NCI-H146 treated with DMSO at 0.1 percent for 48 hours (cell line): Measurements from ENCODE around the gene SENP3.

ENCODE experiments used
- DNase-seq: peaks from one replicate; lab custom pipeline; 2025; ENCODE audit not compliant: unreplicated experiment; lab: John Stamatoyannopoulos, UW

The SENP3 gene

DNA sequence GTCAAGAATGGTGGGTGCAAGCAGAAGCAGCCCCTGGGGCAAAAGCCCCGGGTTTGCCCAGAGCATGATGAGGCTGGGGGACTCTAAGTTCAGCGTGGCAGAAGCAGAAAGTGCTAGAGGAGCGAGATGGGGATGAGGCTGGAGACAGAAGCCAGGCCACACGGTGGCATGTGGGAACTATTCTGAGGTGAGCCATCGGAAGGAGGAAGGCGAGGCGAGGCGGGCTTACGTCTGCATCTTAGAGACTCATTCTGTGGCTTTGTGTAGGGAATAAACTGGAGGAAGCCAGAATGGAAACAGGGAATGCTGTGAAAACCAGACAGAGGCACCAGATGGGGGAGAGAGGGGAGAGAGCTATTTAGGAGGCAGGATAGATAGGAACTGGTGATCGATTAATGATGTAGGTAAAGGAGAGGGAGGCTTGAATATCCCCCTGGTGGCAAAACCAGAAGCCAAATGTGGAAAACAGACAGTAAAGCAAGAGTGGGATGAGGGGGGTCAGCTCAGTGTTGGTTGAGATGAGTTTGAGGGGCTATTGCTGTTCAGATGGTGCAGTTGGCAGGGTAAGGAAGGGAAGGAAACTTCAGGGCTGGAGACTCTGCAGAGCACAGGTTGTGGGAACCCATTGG lies 6.3 kb upstream of the SENP3 start:
- no peak for DNase-seq

- no peak for DNase-seq
These were observed 5.1 kb upstream of the SENP3 start for GRCh38 chr17:7556627-7557026.

DNA sequence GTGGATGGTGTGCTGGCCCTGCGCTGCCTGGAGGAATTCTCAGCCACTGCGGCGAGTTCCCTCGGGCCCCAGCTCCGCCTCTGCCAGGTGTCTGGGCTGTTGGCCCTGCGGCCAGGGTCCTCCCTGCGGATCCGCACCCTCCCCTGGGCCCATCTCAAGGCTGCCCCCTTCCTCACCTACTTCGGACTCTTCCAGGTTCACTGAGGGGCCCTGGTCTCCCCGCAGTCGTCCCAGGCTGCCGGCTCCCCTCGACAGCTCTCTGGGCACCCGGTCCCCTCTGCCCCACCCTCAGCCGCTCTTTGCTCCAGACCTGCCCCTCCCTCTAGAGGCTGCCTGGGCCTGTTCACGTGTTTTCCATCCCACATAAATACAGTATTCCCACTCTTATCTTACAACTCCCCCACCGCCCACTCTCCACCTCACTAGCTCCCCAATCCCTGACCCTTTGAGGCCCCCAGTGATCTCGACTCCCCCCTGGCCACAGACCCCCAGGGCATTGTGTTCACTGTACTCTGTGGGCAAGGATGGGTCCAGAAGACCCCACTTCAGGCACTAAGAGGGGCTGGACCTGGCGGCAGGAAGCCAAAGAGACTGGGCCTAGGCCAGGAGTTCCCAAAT lies 4.5 kb upstream of the SENP3 start:
- no peak for DNase-seq

- peak; percentile 32 for DNase-seq
These were observed 3.8 kb upstream of the SENP3 start for GRCh38 chr17:7557775-7558543.

DNA sequence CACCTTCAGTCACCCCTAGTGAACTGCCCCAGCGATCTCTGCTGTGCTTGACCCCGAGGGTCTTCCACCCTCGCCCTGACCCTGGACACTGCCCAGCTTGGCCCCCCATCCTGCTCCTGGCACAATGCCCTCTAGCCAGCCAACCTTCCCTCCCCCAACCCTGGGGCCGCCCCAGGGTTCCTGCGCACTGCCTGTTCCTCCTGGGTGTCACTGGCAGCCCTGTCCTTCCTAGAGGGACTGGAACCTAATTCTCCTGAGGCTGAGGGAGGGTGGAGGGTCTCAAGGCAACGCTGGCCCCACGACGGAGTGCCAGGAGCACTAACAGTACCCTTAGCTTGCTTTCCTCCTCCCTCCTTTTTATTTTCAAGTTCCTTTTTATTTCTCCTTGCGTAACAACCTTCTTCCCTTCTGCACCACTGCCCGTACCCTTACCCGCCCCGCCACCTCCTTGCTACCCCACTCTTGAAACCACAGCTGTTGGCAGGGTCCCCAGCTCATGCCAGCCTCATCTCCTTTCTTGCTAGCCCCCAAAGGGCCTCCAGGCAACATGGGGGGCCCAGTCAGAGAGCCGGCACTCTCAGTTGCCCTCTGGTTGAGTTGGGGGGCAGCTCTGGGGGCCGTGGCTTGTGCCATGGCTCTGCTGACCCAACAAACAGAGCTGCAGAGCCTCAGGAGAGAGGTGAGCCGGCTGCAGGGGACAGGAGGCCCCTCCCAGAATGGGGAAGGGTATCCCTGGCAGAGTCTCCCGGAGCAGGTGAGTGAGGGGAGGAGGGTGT lies 3.0 kb upstream of the SENP3 start, which contains the start of gene TNFSF13:
TNFSF13 (plus strand) TSS at position 207 of the 776 bp plus-strand sequence; CDS start at position 497, 290 bp downstream.
- DNase-seq, result no peak

- DNase-seq, result no peak
These were observed 2.2 kb upstream of the SENP3 start for GRCh38 chr17:7559320-7560171.

DNA sequence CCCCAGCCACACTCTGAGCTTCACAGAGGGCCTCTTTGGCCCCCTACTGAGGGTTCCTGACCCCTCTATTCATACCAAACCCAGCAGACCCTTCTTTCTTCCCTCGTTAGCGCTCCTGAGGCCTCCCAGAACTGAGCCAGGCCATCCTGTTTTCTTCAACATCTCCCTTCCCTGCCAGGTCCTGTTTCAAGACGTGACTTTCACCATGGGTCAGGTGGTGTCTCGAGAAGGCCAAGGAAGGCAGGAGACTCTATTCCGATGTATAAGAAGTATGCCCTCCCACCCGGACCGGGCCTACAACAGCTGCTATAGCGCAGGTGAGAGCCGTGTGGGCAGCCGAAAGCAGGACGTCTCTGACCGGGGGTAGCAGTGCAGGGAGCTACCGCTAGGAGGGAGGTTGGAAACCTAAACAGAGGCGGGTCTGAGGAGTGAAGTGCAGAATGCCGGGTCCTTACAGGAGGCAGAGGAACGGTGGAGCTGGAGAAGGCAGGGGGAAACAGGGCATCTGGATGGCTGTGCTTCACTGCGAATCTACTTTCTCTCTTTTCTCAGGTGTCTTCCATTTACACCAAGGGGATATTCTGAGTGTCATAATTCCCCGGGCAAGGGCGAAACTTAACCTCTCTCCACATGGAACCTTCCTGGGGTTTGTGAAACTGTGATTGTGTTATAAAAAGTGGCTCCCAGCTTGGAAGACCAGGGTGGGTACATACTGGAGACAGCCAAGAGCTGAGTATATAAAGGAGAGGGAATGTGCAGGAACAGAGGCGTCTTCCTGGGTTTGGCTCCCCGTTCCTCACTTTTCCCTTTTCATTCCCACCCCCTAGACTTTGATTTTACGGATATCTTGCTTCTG lies 1.3 kb upstream of the SENP3 start:
- peak; percentile 17 for DNase-seq

- peak; percentile 84 for DNase-seq
These were observed 617 bp upstream of the SENP3 start for GRCh38 chr17:7561028-7561575.

DNA sequence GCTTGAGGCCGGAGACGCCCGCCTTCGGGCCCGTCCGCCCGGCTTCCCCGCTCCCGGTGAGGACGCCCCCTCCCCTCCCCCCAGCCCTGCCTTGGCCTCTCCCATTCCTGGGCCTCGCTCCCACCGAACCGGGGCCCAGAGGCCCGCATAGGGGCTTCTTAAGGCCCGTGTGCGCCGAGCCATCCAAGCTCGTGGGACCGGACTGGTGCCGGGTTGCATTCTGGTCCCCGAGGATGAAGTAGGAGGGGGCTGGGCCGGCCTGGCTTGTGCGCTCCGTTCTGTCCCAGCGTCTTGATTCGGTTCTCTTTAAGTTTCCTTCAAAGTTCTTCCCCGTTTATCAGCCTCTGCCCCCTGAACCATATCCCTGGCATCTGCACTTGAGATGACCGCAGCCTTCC lies 488 bp downstream of the SENP3 start:
- no peak for DNase-seq

DNA sequence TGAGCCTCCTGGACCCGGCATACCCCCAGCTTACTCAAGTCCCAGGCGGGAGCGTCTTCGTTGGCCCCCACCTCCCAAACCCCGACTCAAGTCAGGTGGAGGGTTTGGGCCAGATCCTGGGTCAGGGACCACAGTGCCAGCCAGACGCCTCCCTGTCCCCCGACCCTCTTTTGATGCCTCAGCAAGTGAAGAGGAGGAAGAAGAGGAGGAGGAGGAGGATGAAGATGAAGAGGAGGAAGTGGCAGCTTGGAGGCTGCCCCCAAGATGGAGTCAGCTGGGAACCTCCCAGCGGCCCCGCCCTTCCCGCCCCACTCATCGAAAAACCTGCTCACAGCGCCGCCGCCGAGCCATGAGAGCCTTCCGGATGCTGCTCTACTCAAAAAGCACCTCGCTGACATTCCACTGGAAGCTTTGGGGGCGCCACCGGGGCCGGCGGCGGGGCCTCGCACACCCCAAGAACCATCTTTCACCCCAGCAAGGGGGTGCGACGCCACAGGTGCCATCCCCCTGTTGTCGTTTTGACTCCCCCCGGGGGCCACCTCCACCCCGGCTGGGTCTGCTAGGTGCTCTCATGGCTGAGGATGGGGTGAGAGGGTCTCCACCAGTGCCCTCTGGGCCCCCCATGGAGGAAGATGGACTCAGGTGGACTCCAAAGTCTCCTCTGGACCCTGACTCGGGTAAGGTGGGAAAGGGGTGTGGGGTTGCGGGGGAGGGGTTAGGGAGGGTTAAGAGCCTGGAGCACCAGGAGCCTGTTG lies 1.6 kb downstream of the SENP3 start:
- no peak for DNase-seq

DNA sequence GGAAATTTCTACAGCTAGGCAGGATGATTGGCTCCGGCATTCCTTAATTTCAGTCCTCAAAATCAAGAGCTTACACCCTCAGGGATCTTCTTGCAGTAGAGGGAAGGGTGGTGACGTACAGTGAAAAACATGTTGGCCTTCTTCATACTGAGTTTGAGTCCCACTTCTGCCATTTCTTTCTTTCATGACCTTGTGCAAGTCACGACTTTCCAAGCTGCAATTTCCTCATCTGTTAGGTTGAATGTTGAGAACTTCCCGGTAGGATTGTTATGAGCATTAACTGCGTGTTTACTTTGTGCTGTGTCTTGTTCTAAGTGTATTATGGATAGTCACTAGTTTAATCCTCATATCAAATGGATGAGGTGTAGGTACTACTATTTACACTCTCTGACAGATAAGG lies 7.9 kb downstream of the SENP3 start:
- DNase-seq, result no peak

DNA sequence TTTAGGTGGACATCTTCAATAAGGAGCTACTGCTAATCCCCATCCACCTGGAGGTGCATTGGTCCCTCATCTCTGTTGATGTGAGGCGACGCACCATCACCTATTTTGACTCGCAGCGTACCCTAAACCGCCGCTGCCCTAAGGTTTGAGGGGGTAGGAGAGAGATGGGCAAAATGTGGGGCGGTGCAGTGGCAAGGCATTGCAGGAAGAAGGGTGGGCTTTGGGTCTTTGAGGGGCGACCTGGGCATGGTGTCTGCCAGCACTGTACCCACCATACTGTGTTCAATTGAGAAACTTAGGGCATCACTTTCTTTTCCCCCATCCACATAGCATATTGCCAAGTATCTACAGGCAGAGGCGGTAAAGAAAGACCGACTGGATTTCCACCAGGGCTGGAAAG lies 8.6 kb downstream of the SENP3 start:
- DNase-seq, result no peak

DNA sequence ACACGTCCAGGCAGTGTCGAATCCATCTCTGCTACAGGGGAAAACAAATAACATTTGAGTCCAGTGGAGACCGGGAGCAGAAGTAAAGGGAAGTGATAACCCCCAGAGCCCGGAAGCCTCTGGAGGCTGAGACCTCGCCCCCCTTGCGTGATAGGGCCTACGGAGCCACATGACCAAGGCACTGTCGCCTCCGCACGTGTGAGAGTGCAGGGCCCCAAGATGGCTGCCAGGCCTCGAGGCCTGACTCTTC lies 10.5 kb downstream of the SENP3 start:
- no peak for DNase-seq

GRCh38 chr17:7572588-7573323 lies 11.0 kb downstream of the SENP3 start:
- peak; percentile 97 for DNase-seq

DNA sequence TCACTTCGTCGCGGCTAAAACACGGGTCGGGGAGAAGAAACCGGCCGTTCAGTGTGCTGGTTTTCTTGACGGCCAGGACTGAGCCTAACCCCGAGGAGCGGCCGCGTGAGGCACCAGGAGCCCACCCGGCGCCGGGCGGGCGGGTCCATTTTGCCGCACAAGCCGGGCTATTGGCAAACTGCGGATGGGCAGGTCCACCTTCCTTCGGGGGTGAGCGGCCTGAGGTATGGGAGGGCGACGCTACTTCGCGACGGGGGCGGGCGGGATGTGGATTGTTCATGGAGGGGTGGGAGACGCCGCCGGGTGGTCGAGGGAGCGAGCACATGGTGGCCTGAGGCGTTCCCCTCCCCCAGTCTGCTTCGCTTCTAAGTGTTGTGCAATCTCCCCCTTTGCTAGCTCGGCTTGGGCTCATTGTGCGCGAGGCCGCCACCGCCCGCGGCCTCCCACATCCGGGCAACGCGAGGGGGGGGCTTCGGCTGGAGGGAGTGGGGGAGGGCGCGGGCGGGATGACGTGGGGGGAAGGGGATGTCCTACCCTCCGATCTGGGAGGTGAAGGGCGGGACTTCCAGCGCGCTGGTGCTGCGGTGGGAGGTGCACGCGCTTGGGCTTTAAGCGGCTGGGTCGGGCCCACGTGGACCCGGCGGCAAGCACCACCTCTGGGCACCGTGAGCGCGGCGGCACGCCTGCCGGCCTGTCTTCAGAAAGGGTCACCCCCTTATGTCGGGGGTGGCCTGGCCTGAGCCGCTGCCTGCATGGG lies 11.8 kb downstream of the SENP3 start:
- DNase-seq, result peak; percentile 73

GRCh38 chr17:7574176-7574953 lies 12.6 kb downstream of the SENP3 start:
- no peak for DNase-seq

DNA sequence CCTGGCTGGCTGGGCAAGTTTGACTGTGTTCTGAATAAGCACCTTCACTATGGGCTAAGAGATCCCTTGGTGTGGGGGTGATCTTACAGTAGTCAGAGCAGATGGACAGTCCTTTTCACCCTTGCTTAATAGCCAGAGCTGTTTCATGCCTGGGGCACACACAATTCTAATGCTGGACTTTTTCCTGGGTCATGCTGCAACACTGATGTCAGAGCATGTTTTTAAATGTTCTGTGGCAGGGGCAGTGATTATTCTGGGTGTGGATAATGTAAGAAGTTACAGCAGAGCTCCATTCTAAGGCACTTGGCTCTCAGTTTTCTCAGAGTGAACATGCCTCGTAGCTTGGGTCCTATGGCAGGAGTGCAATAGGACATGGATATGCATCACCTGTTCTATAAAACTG lies 13.8 kb downstream of the SENP3 start:
- DNase-seq, result no peak
